HG03342 (cell line): ENCODE measurements around the gene PROX1.

Experiments
- ATAC-seq: cut with Tn5 transposase; IDR thresholded peaks from one replicate; pipeline ENCODE4 v1.9.1; 2021; ENCODE audit warnings: mild to moderate bottlenecking, moderate library complexity; ENCODE audit not compliant: unreplicated experiment

The PROX1 gene

GRCh38 chr1:213979751-213980586 lies 7.8 kb upstream of the PROX1 start:
- no peak for ATAC-seq

- no peak for ATAC-seq
Measured at GRCh38 chr1:213980906-213981305, 6.9 kb upstream of the PROX1 start.

- ATAC-seq, result no peak
Measured at GRCh38 chr1:213982289-213982671, 5.5 kb upstream of the PROX1 start.

- ATAC-seq, result no peak
Measured at GRCh38 chr1:213982672-213983492, 4.9 kb upstream of the PROX1 start.

GRCh38 chr1:213983493-213984386 lies 4.0 kb upstream of the PROX1 start:
- ATAC-seq, result no peak

- ATAC-seq, result no peak
Measured at GRCh38 chr1:213984387-213985208, 3.2 kb upstream of the PROX1 start.

GRCh38 chr1:213985209-213986019 lies 2.4 kb upstream of the PROX1 start:
- ATAC-seq, result no peak

- ATAC-seq, result no peak
Measured at GRCh38 chr1:213986020-213986924, 1.5 kb upstream of the PROX1 start.

GRCh38 chr1:213986925-213987250 lies 885 bp upstream of the PROX1 start:
- ATAC-seq, result no peak

GRCh38 chr1:213987422-213987926 lies 299 bp upstream of the PROX1 start:
- peak; percentile 76 for ATAC-seq

- ATAC-seq, result no peak
Measured at GRCh38 chr1:213988507-213989001, 781 bp downstream of the PROX1 start.

- no peak for ATAC-seq
Measured at GRCh38 chr1:213989002-213989855, 1.5 kb downstream of the PROX1 start.

- no peak for ATAC-seq
Measured at GRCh38 chr1:213993929-213994328, 6.2 kb downstream of the PROX1 start.

GRCh38 chr1:213994888-213995287 lies 7.1 kb downstream of the PROX1 start:
- ATAC-seq, result no peak

- no peak for ATAC-seq
Measured at GRCh38 chr1:213995603-213996002, 7.8 kb downstream of the PROX1 start.

- ATAC-seq, result no peak
Measured at GRCh38 chr1:213996320-213997037, 8.7 kb downstream of the PROX1 start.
